Ascending aorta (tissue), 2 donors: ENCODE results near the gene RHOF. TPM values are rescaled to one million over a fixed set of nuclear protein-coding genes. Genes with fewer than 3 reads are reported as not detected.
A peak's percentile ranks its signal among the peaks of the same experiment; 100 is the strongest.

Source experiments
- DNase-seq, 2 donors: peaks; one replicate each; pipeline ENCODE4 v3.0.0-alpha.2; 2019; ENCODE audit warnings: low spot score in 2 of 2
- H3K27ac ChIP-seq, 2 donors: fragments of 200-600 bp; sonication (generic); one replicate each; pipeline ENCODE4 v1.5.1; 2016 to 2017; ENCODE audit warnings: mild to moderate bottlenecking in 1 of 2
- H3K27me3 ChIP-seq: fragments of 200-600 bp; sonication (generic); one replicate; pipeline ENCODE4 v1.5.1; 2017
- H3K36me3 ChIP-seq, 2 donors: fragments of 200-600 bp; sonication (generic); one replicate each; pipeline ENCODE4 v1.5.1; 2016
- H3K4me1 ChIP-seq, 2 donors: fragments of 200-600 bp; sonication (generic); one replicate each; pipeline ENCODE4 v1.5.1; 2016 to 2017; ENCODE audit warnings: mild to moderate bottlenecking in 1 of 2
- H3K4me3 ChIP-seq, 2 donors: fragments of 200-600 bp; sonication (generic); one replicate each; pipeline ENCODE4 v1.5.1; 2016 to 2017; ENCODE audit warnings: mild to moderate bottlenecking in 1 of 2
- H3K9me3 ChIP-seq, 2 donors: fragments of 200-600 bp; sonication (generic); one replicate each; pipeline ENCODE4 v1.5.1; 2016
- intact Hi-C: fragments of 100-400 bp; cut with DNase I; formaldehyde crosslinking; loops from one replicate; pipeline ENCODE4 v1.15.1; 2023
- total RNA-seq: library from RNA; depleted of rRNA; stranded (reverse); fragments of >200 nt; gene quantifications from one replicate; pipeline ENCODE4 v1.1.0, GENCODE V29; 2016
- TF ChIP-seq, protein P1 (sequence below), 3 experiments: fragments of 200-600 bp in 2 of 3; fragments of 450-650 bp in 1 of 3; sonication (generic) in 2 of 3; IDR thresholded peaks; one replicate each; pipeline ENCODE4 v1.5.1; 2016 to 2019; ENCODE audit warnings: antibody characterized with exemption in 3 of 3, mild to moderate bottlenecking in 1 of 3, moderate library complexity in 1 of 3

The RHOF gene
- total RNA-seq, 1 donor from 2014 or later: 1.9 TPM

DNA sequence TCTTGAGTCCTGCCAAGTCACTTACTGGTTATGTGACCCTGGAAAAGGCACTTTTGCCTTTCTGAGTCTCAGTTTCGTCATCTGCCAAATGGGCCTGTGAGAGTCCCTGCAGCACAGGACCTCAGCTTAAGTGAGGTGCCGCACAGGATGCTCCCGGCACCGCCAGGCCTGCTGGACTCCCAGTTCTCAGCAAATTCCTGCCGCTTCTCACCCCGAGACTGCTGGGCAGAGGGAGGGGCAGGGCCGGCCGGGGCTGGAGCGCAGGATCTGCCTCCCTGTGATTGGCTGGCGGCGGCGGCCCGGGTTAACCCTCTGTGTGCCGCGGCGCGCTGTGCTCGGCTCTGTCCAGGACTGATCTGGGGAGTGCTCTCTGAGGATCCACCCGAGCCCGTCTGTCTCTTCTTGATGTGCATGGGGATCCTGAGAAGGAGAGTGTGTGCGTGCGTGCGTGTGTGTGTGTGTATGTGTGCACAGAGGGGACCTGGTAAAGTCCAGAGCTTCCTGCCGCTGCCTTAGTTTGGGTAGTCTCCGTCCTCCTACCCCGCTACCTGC lies 18.9 kb upstream of the RHOF start:
- Histone ChIP-seq H3K4me3 (peak overlapping the region; percentile 63 to 69), H3K4me1 (peaks cover 24 to 33% of the 10 kb centered on the region in 2 donors), H3K27ac (peak overlapping the region in 1 of 2 donors; percentile 80), H3K27me3 (no peaks in the 10 kb centered on the region), H3K9me3 (no peaks in the 10 kb centered on the region), H3K36me3 (peaks cover 63 to 68% of the 10 kb centered on the region in 2 donors)
- TF ChIP-seq, protein P1, sequence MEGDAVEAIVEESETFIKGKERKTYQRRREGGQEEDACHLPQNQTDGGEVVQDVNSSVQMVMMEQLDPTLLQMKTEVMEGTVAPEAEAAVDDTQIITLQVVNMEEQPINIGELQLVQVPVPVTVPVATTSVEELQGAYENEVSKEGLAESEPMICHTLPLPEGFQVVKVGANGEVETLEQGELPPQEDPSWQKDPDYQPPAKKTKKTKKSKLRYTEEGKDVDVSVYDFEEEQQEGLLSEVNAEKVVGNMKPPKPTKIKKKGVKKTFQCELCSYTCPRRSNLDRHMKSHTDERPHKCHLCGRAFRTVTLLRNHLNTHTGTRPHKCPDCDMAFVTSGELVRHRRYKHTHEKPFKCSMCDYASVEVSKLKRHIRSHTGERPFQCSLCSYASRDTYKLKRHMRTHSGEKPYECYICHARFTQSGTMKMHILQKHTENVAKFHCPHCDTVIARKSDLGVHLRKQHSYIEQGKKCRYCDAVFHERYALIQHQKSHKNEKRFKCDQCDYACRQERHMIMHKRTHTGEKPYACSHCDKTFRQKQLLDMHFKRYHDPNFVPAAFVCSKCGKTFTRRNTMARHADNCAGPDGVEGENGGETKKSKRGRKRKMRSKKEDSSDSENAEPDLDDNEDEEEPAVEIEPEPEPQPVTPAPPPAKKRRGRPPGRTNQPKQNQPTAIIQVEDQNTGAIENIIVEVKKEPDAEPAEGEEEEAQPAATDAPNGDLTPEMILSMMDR (IDR thresholded peaks at IDR 0.05): no peak
- intact Hi-C loops: loop anchor here (1.0 to 2.0 kb wide), 4 partner anchors 18 to 116 kb away; partner anchors contain the start of gene PSMD9
- no peak for DNase-seq

DNA sequence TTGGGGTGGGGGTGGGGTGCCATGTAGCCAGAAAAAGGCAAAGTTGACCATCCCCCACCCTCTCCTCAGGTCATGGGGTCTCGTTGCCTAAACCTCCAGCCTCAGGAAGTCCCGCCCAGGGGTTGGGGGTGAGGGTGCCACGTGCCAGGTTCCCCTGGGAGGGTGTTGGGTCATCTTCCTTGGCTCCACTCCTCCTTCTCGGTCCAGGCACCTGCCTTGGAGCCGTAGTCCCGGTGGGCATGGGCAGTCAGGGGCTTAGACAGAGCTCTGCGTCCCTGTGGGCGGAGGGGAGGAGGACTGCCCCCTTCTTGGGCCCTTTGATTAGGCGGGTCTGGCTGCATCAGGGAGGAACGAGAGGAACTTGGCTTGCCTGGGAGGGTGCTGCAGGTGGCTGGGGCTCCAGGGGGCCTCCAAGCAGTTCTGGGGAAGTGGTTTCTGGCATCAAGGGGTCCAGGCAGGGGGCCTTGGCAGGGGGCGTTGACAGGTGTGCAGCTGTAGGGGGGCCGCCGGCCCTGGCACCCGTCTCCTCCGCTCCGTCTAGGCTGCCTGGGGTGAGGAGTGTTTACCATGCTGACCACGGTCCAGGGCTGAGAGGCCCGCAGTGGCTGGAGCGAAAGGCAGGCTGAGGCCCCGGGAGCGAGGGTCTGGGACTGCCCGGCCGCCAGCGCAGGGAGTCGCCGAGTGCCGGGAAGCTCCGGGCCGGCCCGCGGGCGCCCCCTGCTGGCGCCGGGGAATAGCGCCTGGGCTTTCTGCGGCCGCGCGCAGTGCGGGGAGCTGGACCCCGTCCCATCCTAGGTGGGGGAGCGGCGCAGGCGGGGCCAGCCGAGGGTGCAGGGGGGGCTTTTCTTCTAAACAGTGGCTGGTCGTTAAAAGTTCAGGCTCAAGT lies 18.2 kb upstream of the RHOF start:
- Histone ChIP-seq H3K4me3 (peak overlapping the region; percentile 63 to 69), H3K4me1 (peaks cover 24 to 40% of the 10 kb centered on the region in 2 donors), H3K36me3 (peaks cover 56 to 62% of the 10 kb centered on the region in 2 donors), H3K9me3 (no peaks in the 10 kb centered on the region), H3K27ac (peak overlapping the region; percentile 66 to 80), H3K27me3 (no peaks in the 10 kb centered on the region)
- DNase-seq: peak in 1 of 2 donors; percentile 68
- TF ChIP-seq, protein P1 (IDR thresholded peaks at IDR 0.05): peak; percentile 93 to 99 (median 99)
- intact Hi-C loops: loop anchor here (1.0 to 2.0 kb wide), 4 partner anchors 17 to 115 kb away; partner anchors contain the start of gene PSMD9

DNA sequence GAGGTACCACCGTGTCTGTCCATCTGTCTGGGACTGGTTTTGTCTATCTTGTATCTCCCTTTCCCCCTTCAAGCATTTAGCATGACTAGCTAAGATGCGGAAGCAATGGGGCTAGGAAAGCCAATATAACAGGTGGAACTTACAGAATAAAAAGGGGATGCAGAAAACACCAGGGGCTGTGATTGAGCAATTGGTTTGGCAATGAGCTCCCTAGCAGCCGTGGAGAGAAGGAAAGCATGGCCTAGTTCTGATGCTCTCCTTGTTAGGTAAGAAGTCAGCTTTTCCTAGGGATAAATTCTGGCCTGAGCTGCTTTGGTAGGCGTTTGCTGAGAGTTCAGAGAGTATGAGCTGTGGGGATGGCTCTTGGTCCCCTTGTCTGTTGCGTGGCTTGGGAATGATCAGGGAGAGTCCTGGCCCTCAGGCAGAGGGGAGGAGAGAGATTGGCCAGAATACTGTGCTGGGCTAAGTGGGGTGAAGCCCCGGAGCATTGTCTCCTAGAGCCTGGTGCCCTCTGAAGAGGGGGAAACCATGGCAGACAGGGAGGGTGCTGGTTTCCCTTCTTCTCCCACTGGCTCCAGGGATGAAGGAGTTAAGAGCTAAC lies 17.4 kb upstream of the RHOF start:
- H3K27ac ChIP-seq: peak overlapping the region; percentile 66 to 80
- intact Hi-C loops: no loop called here

DNA sequence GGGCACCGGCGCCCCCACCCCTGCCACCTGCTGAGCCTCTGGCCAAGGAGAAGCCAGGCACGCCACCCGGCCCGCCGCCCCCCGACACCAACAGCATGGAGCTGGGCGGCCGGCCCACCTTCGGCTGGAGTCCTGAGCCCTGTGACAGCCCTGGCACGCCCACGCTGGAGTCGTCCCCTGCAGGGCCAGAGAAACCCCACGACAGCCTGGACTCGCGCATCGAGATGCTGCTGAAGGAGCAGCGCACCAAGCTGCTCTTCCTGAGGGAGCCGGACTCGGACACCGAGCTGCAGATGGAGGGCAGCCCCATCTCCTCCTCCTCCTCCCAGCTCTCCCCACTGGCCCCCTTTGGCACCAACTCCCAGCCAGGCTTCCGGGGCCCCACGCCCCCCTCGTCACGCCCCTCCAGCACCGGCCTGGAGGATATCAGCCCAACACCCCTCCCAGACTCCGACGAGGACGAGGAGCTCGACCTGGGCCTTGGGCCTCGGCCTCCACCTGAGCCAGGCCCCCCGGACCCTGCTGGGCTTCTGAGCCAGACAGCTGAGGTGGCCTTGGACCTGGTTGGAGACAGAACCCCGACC lies 16.8 kb upstream of the RHOF start:
- H3K9me3 ChIP-seq: no peaks in the 10 kb centered on the region
- intact Hi-C loops: no loop called here
- peak overlapping the region in 1 of 2 donors; percentile 80 for H3K27ac ChIP-seq
- H3K4me3 ChIP-seq: peak overlapping the region in 1 of 2 donors; percentile 69
- DNase-seq: peak in 1 of 2 donors; percentile 65
- H3K27me3 ChIP-seq: no peaks in the 10 kb centered on the region
- H3K4me1 ChIP-seq: peaks cover 24 to 51% of the 10 kb centered on the region in 2 donors
- H3K36me3 ChIP-seq: peaks cover 43 to 48% of the 10 kb centered on the region in 2 donors
- TF ChIP-seq, protein P1 (IDR thresholded peaks at IDR 0.05): no peak

More for the DNA sequence above, 17.4 kb upstream of the RHOF start:
- H3K4me1 ChIP-seq: peaks cover 24 to 47% of the 10 kb centered on the region in 2 donors
- peak in 1 of 2 donors; percentile 55 for DNase-seq
- H3K4me3 ChIP-seq: peak overlapping the region; percentile 63 to 69
- no peaks in the 10 kb centered on the region for H3K27me3 ChIP-seq
- no peaks in the 10 kb centered on the region for H3K9me3 ChIP-seq
- H3K36me3 ChIP-seq: peaks cover 49 to 55% of the 10 kb centered on the region in 2 donors
- TF ChIP-seq, protein P1 (IDR thresholded peaks at IDR 0.05): no peak

DNA sequence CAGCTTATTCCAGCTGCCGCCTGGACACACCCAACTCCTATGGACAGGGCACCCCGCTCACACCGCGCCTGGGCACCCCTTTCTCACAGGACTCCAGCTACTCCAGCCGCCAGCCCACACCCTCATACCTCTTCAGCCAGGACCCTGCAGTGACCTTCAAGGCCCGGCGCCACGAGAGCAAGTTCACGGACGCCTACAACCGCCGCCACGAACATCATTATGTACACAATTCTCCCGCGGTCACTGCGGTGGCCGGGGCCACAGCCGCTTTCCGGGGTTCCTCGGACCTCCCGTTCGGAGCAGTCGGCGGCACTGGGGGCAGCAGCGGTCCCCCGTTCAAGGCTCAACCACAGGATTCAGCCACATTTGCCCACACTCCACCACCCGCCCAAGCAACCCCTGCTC lies 16.2 kb upstream of the RHOF start:
- intact Hi-C loops: no loop called here
- no peak for DNase-seq
- peaks cover 24 to 51% of the 10 kb centered on the region in 2 donors for H3K4me1 ChIP-seq
- H3K9me3 ChIP-seq: no peaks in the 10 kb centered on the region
- H3K27ac ChIP-seq: no peak overlapping the region
- TF ChIP-seq, protein P1 (IDR thresholded peaks at IDR 0.05): no peak
- no peak overlapping the region for H3K4me3 ChIP-seq
- H3K27me3 ChIP-seq: no peaks in the 10 kb centered on the region
- H3K36me3 ChIP-seq: peaks cover 37 to 42% of the 10 kb centered on the region in 2 donors
